ENCODE results near the gene RRP8. TPM values are rescaled to one million over a fixed set of nuclear protein-coding genes. Genes with fewer than 3 reads are reported as not detected.

The RRP8 gene
- total RNA-seq, 6 experiments from 2014 or later: 18.5 to 26.7 (median 20.2) TPM

DNA sequence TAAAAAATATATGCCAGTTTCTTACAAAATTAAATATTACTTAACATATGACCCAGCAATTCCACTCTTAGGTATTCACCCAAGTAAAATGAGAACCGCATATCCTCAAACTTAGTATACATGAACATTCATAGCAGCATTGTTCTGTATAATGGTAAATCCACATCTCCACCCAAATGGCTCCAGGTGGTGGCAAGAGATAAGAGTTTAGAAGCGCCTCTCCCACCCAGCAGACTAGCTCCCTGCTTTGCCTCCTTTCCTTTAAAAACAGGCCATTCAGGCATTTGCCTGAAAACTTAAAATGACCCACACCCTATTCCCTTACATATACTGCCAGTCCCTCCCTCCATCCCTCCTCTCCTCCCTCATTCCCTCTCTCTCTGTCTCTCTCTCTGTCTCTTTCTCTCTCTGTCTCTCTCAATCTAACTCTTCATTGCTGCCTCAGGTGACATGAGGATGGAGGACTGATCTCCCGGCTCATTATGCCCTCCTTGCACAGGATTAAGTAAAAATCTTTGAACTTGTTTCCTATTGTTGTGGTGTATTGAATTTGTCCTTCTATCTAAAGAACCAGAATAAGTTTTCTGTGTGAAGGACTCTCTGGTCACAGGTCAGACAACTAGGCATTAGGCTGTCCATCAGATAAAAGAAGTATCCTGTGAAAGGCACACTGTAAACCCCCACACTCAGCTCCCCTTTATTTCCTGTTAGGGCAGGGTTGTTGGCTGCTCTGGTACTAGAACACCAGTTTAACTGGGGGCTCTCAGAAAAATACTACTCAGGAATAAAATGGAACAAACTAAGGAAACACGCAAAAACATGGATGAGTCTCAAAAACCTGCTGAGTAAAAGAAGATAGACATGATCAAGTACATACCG, 48.3 kb downstream of the RRP8 start:
- no peaks in the 10 kb centered on the region; the same call in 1 of the 2 replicates for H3K27me3 Mint-ChIP-seq (ENCODE audit: insufficient read depth)
- H3K4me3 Mint-ChIP-seq: no peak overlapping the region
- TF ChIP-seq, protein P1, sequence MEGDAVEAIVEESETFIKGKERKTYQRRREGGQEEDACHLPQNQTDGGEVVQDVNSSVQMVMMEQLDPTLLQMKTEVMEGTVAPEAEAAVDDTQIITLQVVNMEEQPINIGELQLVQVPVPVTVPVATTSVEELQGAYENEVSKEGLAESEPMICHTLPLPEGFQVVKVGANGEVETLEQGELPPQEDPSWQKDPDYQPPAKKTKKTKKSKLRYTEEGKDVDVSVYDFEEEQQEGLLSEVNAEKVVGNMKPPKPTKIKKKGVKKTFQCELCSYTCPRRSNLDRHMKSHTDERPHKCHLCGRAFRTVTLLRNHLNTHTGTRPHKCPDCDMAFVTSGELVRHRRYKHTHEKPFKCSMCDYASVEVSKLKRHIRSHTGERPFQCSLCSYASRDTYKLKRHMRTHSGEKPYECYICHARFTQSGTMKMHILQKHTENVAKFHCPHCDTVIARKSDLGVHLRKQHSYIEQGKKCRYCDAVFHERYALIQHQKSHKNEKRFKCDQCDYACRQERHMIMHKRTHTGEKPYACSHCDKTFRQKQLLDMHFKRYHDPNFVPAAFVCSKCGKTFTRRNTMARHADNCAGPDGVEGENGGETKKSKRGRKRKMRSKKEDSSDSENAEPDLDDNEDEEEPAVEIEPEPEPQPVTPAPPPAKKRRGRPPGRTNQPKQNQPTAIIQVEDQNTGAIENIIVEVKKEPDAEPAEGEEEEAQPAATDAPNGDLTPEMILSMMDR (IDR thresholded peaks at IDR 0.05): no peak
- H3K36me3 Mint-ChIP-seq (ENCODE audit: low read depth): no peaks in the 10 kb centered on the region
- no peaks in the 10 kb centered on the region for H3K4me1 Mint-ChIP-seq (ENCODE audit: low read depth)
- no peak for DNase-seq
- H3K27ac Mint-ChIP-seq: no peak overlapping the region
- H3K9me3 Mint-ChIP-seq: no peaks in the 10 kb centered on the region

DNA sequence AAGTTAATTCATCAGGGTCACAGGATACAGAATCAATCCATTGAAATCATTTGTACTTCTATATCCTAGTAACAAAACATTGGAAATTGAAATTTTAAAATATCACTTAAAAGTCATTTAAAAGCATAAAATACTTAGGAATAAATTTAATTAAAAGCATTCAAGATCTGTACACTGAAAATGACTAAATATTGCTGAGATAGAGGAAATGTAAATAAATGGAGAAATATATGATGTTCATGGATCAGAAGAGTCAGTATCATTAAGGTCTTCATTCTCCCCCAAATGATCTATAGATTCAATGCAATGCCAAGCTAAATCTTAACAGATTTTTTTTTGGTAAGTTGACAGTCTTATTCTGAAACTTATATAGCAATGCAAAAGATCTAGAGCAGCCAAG, 49.8 kb downstream of the RRP8 start:
- H3K27me3 Mint-ChIP-seq (ENCODE audit: insufficient read depth): no peaks in the 10 kb centered on the region; the same call in 1 of the 2 replicates
- no peak for DNase-seq
- no peaks in the 10 kb centered on the region for H3K4me1 Mint-ChIP-seq (ENCODE audit: low read depth)

DNA sequence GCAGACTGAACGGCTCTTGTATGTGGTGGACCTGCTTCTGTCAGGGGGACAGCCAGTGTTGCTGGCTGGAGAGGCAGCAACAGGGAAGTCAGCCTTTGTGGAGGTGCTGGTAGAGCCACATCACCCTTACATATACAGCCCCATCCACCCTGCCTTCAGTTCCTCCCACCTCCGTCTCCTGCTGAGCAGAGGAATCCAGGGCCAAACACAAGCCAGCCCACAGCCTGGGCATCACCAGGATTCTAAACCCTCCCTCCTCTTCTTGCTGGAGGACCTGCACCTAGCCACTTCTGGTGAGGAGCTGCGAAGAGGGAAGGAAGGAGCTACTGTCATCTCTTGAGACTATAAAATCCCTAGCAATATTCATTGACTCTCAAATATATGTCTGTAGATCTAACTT, 54.8 kb downstream of the RRP8 start:
- DNase-seq: no peak
- H3K4me3 Mint-ChIP-seq: no peak overlapping the region
- H3K9me3 Mint-ChIP-seq: no peaks in the 10 kb centered on the region
- TF ChIP-seq, protein P1 (IDR thresholded peaks at IDR 0.05): no peak
- no peaks in the 10 kb centered on the region for H3K4me1 Mint-ChIP-seq (ENCODE audit: low read depth)
- no peak overlapping the region for H3K27ac Mint-ChIP-seq
- H3K27me3 Mint-ChIP-seq (ENCODE audit: insufficient read depth): 0 out of 2 replicates have a peak, but pooled peaks cover 2% of the 10 kb centered on the region
- H3K36me3 Mint-ChIP-seq (ENCODE audit: low read depth): no peaks in the 10 kb centered on the region

More for the DNA sequence above, 49.8 kb downstream of the RRP8 start:
- TF ChIP-seq, protein P1 (IDR thresholded peaks at IDR 0.05): no peak
- no peaks in the 10 kb centered on the region for H3K36me3 Mint-ChIP-seq (ENCODE audit: low read depth)
- H3K9me3 Mint-ChIP-seq: no peaks in the 10 kb centered on the region
- no peak overlapping the region for H3K4me3 Mint-ChIP-seq
- no peak overlapping the region for H3K27ac Mint-ChIP-seq

DNA sequence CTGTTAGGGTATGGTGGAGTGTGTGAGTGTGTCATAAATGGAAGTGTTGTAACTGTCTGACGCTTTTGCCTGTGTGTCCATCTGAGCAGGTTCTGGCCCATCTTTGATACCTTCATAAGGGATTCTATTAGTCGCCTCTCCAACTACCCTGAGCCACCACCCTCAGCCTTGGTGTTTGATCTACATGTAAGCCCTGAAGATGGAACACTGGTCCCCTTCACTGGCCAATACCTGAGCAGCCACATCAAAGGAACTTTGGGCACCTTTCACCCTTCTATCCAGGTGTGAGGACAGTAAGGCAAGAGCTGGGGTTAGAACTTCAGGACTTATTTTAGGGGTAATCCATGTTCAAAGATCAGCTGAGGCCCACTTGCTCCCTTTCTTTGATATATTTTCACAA, 55.3 kb downstream of the RRP8 start:
- no peaks in the 10 kb centered on the region for H3K9me3 Mint-ChIP-seq
- DNase-seq: no peak
- no peaks in the 10 kb centered on the region for H3K36me3 Mint-ChIP-seq (ENCODE audit: low read depth)
- H3K4me3 Mint-ChIP-seq: no peak overlapping the region
- TF ChIP-seq, protein P1 (IDR thresholded peaks at IDR 0.05): no peak
- H3K27ac Mint-ChIP-seq: no peak overlapping the region
- H3K27me3 Mint-ChIP-seq (ENCODE audit: insufficient read depth): 0 out of 2 replicates have a peak, but pooled peaks cover 2% of the 10 kb centered on the region
- no peaks in the 10 kb centered on the region for H3K4me1 Mint-ChIP-seq (ENCODE audit: low read depth)

DNA sequence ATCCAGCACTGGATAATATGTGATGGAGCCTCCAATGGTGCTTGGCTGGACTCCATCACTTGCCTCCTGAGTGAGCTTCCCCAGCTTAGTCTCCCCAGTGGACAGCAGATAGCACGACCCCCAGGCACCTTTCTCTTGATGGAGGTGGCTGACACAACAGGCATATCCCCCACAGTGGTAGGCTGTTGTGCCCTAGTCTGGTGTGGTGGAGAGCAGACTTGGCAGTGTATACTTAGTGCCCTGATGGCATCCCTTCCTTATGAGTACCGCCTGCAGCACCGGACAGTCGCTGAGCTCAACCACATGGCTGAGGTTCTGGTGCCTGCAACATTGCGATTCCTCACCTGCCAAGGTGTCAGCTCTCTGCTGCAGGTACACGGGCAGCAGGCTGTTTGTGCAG, 56.2 kb downstream of the RRP8 start:
- no peak overlapping the region for H3K27ac Mint-ChIP-seq
- no peak overlapping the region for H3K4me3 Mint-ChIP-seq
- H3K36me3 Mint-ChIP-seq (ENCODE audit: low read depth): no peaks in the 10 kb centered on the region
- H3K27me3 Mint-ChIP-seq (ENCODE audit: insufficient read depth): 0 out of 2 replicates have a peak, but pooled peaks cover 2% of the 10 kb centered on the region
- no peak for DNase-seq
- H3K9me3 Mint-ChIP-seq: no peaks in the 10 kb centered on the region
- TF ChIP-seq, protein P1 (IDR thresholded peaks at IDR 0.05): no peak
- H3K4me1 Mint-ChIP-seq (ENCODE audit: low read depth): no peaks in the 10 kb centered on the region

Data from HFFc6 (cell line).